HL-60 (cell line): ENCODE measurements around the gene OSBP2.

Experiments
- DNase-seq, 2 experiments: peaks; one replicate each; pipeline ENCODE4 v3.0.0-alpha.2; 2010 to 2020; ENCODE audit warnings: low read depth in 1 of 2, low spot score in 1 of 2
- H3K27ac ChIP-seq: fragments of 250-450 bp; sonication (Bioruptor Pico); replicated peaks from 2 replicates; pipeline ENCODE4 v1.5.1; 2020; ENCODE audit warnings: mild to moderate bottlenecking, moderate library complexity
- H3K27me3 ChIP-seq: fragments of 250-450 bp; sonication (Bioruptor Pico); 2 replicates; pipeline ENCODE4 v1.5.1; 2021; ENCODE audit warnings: mild to moderate bottlenecking, moderate library complexity; ENCODE audit not compliant: insufficient read depth, poor library complexity, severe bottlenecking
- H3K4me3 ChIP-seq: replicated peaks from 2 replicates; pipeline ENCODE4 v1.5.1; 2011; ENCODE audit warnings: mild to moderate bottlenecking, control low read depth, low read length; ENCODE audit not compliant: insufficient read depth
- CTCF ChIP-seq: IDR thresholded peaks from one replicate; pipeline ENCODE4 v1.5.1; 2011; ENCODE audit warnings: low read length, control low read depth, inconsistent platforms; ENCODE audit not compliant: insufficient read depth
- GABPA ChIP-seq: IDR thresholded peaks from 2 replicates; pipeline ENCODE4 v1.6.1; 2012; ENCODE audit warnings: low read depth
- POLR2AphosphoS5 ChIP-seq: IDR thresholded peaks from 2 replicates; pipeline ENCODE4 v1.6.1; 2012; ENCODE audit warnings: low read depth
- REST ChIP-seq: IDR thresholded peaks from 2 replicates; pipeline ENCODE4 v1.6.1; 2012; ENCODE audit warnings: low read depth; ENCODE audit not compliant: insufficient replicate concordance
- SPI1 ChIP-seq: IDR thresholded peaks from 2 replicates; pipeline ENCODE4 v1.6.1; 2012; ENCODE audit warnings: low read depth, mild to moderate bottlenecking, borderline replicate concordance

The OSBP2 gene

GRCh38 chr22:30809086-30809485 is 114.4 kb downstream of the OSBP2 start:
- H3K4me3 ChIP-seq = no peak overlapping the region
- TF ChIP-seq GABPA (no peak), SPI1 (no peak), REST (no peak), POLR2AphosphoS5 (no peak), CTCF (no peak)
- no peaks in the 10 kb centered on the region for H3K27me3 ChIP-seq
- DNase-seq = no peak
- H3K27ac ChIP-seq = no peak overlapping the region

GRCh38 chr22:30810105-30810504 is 115.4 kb downstream of the OSBP2 start:
- TF ChIP-seq CTCF (no peak), REST (no peak), POLR2AphosphoS5 (no peak), GABPA (no peak), SPI1 (no peak)

GRCh38 chr22:30813936-30814335 is 119.3 kb downstream of the OSBP2 start:
- no peak for DNase-seq
- TF ChIP-seq REST (no peak), POLR2AphosphoS5 (no peak), SPI1 (no peak), GABPA (no peak), CTCF (no peak)
- H3K27ac ChIP-seq = no peak overlapping the region
- no peak overlapping the region for H3K4me3 ChIP-seq
- H3K27me3 ChIP-seq = no peaks in the 10 kb centered on the region

More at GRCh38 chr22:30810105-30810504, 115.4 kb downstream of the OSBP2 start:
- H3K27me3 ChIP-seq = no peaks in the 10 kb centered on the region
- H3K4me3 ChIP-seq = no peak overlapping the region
- no peak for DNase-seq
- no peak overlapping the region for H3K27ac ChIP-seq
